KG1 (cell line): ENCODE results near the gene VMP1.
"Not testable (repeated sequence)": the region's sequence is repeated elsewhere in the genome, so short reads cannot be mapped to it uniquely, and the experiment has no call there.

ENCODE experiments used
- DNase-seq: peaks from one replicate; lab custom pipeline; 2025; lab: John Stamatoyannopoulos, UW

VMP1 gene

GRCh38 chr17:59811209-59811608, 103.8 kb downstream of the VMP1 start:
- no peak for DNase-seq

- peak; percentile 30 for DNase-seq
These were observed 104.7 kb downstream of the VMP1 start for GRCh38 chr17:59812139-59812538.

- DNase-seq: no peak
These were observed 106.8 kb downstream of the VMP1 start for GRCh38 chr17:59814276-59814675.

- DNase-seq: no peak
These were observed 107.2 kb downstream of the VMP1 start for GRCh38 chr17:59814685-59815084.

- DNase-seq: no peak
These were observed 108.5 kb downstream of the VMP1 start for GRCh38 chr17:59815965-59816364.

- DNase-seq: no peak
These were observed 118.3 kb downstream of the VMP1 start for GRCh38 chr17:59825533-59826322.

- no peak for DNase-seq
These were observed 119.4 kb downstream of the VMP1 start for GRCh38 chr17:59826706-59827453.

- no peak for DNase-seq
These were observed 120.4 kb downstream of the VMP1 start for GRCh38 chr17:59827721-59828477.

- DNase-seq: no peak
These were observed 121.0 kb downstream of the VMP1 start for GRCh38 chr17:59828478-59828760.

GRCh38 chr17:59828819-59829216, 121.4 kb downstream of the VMP1 start:
- not testable (repeated sequence) for DNase-seq

- DNase-seq: peak; percentile 42
These were observed 122.0 kb downstream of the VMP1 start for GRCh38 chr17:59829217-59830006.

- no peak for DNase-seq
These were observed 122.7 kb downstream of the VMP1 start for GRCh38 chr17:59830007-59830630.

GRCh38 chr17:59830846-59831486, 123.5 kb downstream of the VMP1 start:
- DNase-seq: no peak

GRCh38 chr17:59832883-59833379, 125.5 kb downstream of the VMP1 start:
- DNase-seq: no peak

GRCh38 chr17:59837308-59838051, 130.0 kb downstream of the VMP1 start:
- peak; percentile 89 for DNase-seq

- no peak for DNase-seq
These were observed 130.8 kb downstream of the VMP1 start for GRCh38 chr17:59838052-59838916.

- DNase-seq: no peak
These were observed 132.3 kb downstream of the VMP1 start for GRCh38 chr17:59839651-59840328.

- no peak for DNase-seq
These were observed 133.1 kb downstream of the VMP1 start for GRCh38 chr17:59840329-59841090.
